Renal cortex interstitium (tissue), 11 donors: ENCODE measurements around the gene CLDN16. TPM values are rescaled to one million over a fixed set of nuclear protein-coding genes. Genes with fewer than 3 reads are reported as not detected.

Experiments
- DNase-seq, 11 donors: peaks; one replicate each; pipeline ENCODE4 v3.0.0-alpha.2; 2013; ENCODE audit warnings: low read depth in 9 of 11, low spot score in 4 of 11; ENCODE audit errors: extremely low read depth in 1 of 11
- polyA plus RNA-seq, 3 donors: library from polyadenylated mRNA; unstranded; fragments of 120-200 nt; gene quantifications; one replicate each; pipeline ENCODE4 v1.2.1, GENCODE V29; 2013; ENCODE audit not compliant: insufficient read length in 3 of 3

The CLDN16 gene
- polyA plus RNA-seq, 3 donors: 31.9 to 35.9 (median 35.2) TPM

DNA sequence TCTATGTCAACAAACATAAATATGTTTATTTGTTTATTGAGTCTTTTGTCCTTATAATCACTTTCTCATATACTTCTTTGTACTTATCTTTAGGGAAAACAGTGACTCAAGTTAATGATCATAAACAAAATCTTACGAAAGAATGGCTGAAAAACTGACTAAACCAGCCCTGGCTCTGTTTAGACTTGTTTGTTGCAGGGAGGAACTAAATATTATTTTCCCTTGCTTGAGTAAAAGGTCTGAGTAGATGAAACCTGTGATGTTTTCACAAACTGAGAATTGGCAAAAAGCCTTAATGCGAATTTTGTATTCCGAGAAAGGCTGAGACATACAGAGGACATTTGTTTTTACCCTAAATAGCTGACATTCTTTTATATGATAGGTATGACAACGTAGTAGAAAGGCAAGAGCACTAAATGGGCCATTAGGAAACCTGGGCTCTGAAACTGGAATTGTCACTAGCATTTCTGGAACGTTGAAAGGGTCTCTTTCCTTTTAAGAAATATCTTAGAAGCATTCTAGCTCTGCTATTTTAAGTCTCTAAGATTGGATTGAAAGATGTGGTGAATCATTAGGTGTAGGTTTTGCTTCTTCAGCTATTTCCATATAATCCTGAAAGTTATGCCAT, 18.2 kb upstream of the CLDN16 start:
- no peak for DNase-seq

DNA sequence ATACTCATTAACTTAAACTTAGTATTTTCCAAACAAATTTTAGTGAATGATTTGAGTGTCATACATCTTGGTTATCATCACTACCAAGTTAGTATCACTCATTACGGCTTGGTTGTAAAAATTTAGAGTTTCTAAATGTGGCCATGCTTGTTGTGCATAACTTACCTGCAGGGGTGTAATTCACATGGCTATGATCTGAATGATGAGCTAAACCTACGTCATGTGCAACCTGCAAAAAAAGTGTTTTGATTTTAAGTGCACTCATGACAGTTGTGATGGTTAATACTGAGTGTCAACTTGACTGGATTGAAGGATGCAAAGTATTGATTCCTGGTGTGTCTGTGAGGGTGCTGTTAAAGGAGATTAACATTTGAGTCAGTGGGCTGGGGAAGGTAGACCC, 17.6 kb upstream of the CLDN16 start:
- no peak for DNase-seq

DNA sequence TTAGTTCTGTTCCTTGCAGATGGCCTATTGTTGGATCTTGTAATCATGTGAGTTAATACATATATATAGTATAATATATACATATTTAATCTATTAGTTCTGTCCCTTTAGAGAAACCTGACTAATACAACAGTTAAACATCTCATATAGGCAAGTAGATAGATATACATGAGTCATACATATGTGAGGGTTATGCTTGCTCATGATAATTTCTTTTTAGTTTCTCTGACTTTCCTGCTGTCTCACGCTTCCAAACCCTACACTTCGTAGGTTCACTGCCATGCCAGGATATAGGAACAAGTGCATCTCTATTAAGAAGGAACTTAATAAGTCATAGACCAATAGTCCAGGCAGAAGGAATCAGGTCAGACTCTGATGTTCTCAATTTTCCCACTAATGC, 16.8 kb upstream of the CLDN16 start:
- DNase-seq: no peak

DNA sequence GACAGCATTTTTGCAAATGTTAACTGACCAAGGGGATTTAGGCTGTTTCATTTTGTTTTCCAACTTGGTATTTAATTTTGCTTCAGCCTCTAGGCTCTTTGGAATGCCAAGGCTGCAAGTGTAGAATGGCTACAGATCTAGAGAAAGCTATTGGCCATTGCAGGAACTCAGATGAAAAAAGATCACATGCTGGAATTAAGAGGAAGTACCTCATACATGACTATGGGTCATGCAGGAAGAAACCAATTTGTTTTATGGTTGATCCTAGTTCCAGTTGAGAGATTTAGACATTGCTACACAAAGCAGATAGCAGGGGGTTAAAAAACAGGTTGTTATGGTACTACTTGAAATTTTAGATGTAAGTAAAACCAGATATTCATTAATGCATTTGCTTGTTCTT, 12.7 kb upstream of the CLDN16 start:
- peak in 2 of 11 donors; percentile 30 to 31 for DNase-seq

DNA sequence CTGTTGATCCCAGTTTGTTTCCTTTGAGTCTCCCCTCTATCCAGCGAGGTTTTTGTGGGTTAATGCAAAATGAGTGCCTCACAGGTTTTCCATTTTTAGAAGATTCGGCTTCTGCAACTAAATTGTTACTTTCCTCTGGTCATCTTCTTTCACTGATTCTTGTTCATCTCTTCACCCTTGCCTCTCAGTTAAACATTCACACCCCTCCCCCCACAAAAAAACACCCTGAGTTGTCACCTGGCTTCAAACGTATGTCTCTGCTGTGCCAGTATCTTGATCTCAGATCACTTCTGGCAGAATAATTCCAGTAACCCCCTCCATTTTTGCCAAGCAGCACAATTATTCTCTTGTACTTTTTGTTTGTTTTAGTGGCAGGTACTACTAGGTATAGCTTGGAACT, 12.3 kb upstream of the CLDN16 start:
- no peak for DNase-seq

DNA sequence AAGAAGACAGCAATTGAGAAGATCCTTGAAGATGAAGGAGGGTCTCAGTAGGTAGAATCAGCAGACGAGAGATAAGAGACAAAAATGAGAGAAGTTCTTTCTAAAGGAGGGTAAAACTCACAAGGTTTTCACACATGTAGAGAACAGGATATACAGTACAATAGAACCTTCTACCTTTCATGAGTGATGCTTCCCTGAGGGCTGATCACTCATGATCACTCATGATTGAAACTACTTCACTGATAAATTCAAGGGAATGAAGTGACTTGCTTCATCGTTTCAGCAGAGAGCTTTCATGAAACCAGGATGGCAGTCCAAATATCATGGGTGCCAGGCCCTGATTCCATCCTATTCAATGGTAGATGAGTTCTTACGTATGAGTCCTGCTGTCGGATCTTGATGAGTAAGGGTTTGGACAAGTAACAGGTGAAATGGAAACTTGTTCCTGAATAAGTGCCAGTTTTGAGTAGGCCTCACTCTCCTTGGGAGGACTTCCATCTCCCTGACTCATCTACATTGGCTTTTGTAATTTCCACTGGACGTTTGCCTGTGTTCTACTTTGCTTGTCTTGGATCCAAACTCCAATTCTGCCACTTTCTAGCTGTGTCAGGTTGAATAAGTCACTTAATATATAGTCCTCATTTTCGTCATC, 9.6 kb upstream of the CLDN16 start:
- no peak for DNase-seq

DNA sequence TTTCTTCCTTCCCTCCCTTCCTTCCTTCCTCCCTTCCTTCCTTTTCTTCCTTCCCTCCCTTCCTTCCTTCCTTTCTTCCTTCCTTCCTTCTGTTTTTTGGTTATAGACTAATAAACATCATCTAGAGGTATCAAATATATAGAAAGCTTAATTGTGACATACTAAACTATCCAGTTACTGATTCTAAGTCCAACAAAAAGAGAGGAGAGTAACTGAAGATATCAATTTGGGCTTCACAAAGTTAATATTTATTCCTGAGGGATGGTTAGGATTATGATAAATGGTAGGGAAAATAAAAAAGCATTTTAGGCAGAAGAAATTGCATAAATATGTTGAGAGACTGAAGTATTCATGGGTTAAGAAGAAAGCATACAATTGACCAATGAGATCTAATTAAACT, 7.8 kb upstream of the CLDN16 start:
- no peak for DNase-seq

DNA sequence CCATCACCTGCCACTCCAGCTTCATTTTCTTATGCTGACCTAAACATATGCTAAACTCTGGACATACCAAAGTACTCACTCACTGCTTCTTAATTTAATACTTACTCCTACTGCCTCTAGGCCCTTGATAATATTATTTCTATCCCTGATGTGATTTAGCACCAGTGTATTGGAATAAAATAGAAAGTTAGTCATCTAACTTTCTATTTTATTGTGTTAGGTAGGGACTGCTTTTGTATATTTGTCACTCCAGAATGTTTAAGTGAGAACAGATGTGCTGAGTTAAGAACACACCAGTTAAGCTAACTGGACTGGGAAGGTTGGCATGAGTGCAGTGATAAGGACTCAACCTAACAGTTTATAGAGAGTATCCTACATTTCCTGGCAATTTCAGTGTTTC, 6.5 kb upstream of the CLDN16 start:
- no peak for DNase-seq

DNA sequence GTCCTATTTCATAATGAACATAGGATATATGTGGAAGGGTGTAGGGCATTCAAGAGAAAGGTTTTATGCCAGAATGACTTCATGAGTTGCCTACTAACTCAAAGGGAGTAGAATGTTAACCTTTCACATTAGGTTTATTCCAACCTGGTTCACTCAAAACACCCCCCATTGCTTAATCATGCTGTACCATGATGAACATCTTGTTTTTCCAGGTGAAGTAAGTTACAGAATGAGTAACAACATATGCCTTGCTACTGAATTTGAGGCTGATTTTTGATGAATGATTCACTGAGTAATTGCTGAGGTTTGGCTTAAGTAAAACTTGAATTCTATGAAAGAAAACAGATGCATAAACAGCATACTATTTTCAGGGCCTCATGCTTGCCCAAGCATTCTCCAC, 5.9 kb upstream of the CLDN16 start:
- DNase-seq: no peak

DNA sequence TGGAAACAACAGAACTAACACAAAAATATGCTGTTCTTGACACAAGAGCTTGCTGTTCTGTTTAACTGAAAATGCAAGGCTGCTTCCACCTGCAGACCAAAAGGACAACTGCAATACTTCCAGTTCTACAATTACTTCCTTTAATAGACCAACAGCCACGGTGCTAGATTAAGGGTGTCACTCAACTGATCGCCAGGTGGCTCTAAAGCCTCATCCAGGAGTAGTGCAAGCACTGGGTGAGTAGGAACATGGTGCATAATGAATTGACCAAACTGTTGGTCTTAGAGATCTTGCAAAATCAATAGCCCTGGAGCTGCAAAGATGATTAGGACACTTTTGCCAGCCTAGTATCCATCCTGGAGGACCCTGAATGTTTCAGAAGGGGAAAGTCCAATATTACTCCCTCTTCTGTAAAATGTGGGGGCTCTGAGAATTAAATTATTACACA, 3.6 kb upstream of the CLDN16 start:
- DNase-seq: peak in 1 of 11 donors; percentile 27

DNA sequence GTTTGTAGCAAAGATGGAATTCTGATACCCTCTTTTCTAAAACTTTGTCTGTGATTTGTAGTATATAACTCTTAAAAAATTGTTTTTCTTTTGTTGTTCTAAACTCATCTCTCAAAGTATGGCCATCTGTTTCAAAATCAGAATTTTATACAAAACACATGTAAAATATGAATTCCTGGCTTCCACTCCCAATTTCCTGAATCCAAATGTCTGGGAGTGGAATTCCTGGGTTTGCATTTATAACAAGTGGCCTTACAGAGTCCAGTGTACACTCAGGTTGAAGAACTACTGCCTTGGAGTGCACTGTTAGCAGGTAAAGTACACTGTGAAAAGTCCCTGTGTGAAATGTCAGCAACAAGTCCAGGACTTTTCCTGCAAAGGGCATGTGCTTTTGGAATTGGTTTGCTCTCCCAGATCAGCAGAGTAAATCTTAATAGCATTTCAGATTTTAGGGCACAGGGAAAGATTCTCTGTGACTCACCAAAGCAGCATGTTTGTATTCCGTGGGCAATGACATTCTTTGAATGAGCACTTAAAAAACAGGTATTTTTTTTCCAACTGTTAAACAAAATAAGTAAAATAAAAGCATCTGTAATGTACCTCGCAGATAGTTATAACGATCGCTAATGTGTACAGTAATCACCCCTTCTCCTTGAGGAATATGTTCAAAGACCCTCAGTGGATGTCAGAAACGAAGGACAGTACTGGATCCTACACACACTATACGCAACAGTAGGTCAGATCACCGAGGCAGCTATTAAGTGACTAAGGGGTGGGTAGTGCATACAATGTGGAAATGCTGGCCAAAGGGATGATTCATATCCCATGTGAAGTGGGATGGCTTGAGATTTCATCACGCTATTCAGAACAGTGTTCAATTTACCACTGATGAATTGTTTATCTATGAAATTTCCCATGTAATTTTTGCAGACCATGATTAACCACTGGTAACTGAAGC, 2.0 kb upstream of the CLDN16 start:
- DNase-seq: no peak

DNA sequence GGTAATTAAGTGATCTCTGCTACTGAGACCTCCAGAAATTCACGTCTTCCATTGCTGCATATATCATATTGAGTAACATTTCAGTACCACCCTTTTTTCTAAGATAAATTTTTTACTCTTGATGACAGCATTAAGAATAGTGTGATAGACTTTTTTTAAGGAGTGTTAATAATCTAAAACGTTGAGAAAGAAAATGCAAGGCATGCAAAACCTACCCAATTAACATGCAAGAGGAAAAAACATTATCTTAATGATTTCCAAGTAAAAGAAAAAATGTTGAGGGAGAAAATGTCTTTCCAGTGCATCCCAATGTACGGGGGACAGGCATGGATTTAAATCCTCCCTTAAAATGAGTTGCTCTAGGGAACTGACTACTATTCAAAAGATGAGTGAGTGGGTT, 740 bp downstream of the CLDN16 start:
- DNase-seq: no peak

DNA sequence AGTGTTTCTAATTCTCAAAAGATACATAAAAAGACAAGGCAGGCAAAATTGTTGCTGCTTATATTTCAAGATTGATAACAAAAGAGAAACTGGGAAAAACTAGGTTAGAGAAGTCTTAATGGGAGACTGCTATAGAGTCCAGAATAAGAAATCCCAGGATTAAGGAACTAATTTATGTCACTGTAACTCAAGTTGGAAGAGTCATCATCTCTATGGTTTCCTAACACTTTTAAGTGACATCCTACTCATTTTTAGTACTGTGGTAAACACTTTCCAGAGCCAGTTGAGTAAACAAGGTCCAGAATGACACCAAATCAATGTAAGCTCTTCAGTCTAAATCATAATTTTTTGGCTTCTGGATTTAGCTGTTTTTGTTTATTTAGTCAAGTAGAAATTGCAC, 8.0 kb downstream of the CLDN16 start:
- DNase-seq: no peak

DNA sequence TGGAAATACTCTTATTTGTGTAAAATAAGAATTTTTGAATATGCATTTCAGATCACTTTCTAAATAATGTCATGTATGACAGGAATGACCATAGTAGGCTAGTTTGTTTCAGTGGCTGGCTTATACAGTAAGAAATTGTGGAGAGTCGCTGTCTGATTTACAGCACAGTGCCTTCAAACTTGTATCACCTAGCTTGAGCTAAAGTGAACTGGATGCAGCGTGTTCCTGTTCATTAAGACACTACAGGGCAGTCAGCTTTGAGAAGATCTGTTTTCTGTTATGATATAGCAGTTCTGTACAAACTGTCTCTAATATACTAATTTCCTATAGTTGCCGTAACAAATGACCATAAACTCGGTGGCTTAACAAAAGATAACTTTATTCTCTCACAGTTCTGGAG, 9.9 kb downstream of the CLDN16 start:
- no peak for DNase-seq

DNA sequence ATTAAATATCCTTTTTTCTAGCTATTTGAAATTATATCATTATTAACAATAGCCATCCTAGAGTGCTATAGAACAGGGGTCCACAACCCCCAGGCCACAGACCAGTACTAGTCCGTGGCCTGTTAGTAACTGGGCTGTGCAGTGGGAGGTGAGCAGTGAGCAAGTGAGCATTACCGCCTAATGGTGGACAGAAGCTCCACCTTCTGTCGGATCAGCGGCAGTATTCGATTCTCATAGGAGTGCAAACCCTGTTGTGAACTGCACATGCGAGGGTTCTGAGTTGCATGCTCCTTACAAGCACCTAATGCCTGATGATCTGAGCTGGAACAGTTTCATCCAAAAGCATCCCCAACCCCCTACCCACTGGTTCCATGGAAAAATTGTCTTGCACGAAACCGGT, 11.7 kb downstream of the CLDN16 start:
- no peak for DNase-seq

DNA sequence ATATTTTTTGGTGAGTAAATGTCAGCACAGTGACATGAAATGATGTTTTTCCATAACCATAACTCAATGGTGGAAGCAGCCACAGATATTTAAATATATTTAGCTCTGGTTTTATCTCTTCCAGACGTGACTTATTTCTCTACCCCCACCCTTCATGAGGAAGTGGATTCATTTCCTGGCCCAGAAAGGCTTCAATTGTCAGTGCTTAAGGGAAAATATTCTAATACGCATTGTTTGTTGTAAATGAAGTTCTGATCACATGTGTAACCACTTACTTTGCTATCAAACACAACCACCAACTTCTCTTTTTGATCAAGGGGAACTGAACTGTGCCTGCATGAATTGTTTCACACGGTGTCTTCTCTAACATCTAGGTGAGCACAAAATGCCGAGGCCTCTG, 14.0 kb downstream of the CLDN16 start:
- DNase-seq: no peak

DNA sequence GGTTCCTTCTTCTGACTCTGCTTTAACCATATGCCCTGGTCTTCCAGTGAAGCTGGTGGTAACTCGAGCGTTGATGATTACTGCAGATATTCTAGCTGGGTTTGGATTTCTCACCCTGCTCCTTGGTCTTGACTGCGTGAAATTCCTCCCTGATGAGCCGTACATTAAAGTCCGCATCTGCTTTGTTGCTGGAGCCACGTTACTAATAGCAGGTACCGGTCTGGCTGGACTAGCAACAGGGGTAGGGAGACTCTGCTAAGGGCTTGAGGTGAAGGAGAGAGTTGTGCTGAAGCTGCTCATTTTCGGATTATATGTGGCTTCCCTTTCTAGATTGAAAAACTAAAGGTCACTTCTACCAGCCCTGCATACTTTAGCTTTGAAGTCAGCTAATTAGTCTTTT, 16.8 kb downstream of the CLDN16 start:
- no peak for DNase-seq

DNA sequence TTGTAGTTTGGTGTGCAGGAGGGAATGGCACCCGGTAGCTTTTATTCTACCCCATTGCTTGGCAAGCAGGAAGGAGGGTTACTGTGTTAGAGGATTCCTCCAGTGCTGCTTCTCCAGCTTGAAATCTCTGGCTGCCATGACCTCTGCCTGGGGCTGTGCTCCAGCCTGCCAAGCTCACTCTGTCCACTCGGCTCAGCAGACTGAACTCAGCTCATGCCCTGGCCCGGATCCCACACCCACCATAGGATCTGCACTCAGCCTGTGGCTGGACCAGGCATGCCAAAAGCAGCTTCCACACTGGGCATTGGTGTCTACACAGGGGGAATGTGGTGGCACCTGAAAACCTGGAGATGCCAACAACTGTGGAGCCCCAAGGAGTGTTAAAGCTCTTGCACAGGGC, 26.3 kb downstream of the CLDN16 start:
- no peak for DNase-seq

DNA sequence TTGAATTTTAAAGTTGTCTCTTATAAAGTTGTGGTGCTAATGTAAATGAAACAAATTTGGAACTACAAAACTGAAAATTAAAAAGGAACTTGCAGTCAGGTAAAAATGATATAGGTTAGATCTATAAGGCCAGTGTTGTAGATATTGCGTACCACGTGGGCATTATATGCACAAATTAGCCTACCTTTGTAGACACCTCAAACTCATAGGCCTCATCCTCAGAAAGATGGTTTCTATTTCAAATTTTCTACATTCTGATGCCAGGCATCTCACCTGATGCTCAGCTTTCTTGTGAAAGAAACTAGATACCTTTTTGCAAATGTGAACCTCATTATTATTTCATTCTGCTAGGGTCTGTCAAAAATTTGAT, 36.1 kb downstream of the CLDN16 start:
- DNase-seq: no peak
